GM12801 (cell line): Measurements from ENCODE around the gene GPRIN1.

Experiments
- CTCF ChIP-seq: IDR thresholded peaks from one replicate; pipeline ENCODE4 v1.5.1; 2011; ENCODE audit warnings: control low read depth; ENCODE audit not compliant: insufficient read length; ENCODE audit errors: extremely low read depth

The GPRIN1 gene

GRCh38 chr5:176579323-176579722 lies 30.6 kb downstream of the GPRIN1 start:
- no peak for TF ChIP-seq CTCF

DNA sequence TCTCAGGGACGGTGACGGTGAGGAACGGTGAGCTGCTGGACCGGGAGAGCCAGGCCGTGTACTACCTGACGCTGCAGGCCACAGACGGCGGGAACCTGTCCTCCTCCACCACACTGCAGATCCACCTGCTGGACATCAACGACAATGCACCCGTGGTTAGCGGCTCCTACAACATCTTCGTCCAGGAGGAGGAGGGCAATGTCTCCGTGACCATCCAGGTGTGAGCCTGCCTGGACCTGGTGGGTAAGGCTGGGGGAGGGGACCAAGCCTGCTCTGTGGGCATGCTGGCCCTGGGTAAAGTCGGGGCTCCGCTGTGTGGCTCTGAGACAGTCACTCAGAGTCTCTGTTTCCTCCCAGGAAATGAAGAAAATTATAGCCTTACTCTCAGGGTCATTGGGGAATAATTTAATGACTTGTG lies 31.6 kb downstream of the GPRIN1 start:
- no peak for TF ChIP-seq CTCF

DNA sequence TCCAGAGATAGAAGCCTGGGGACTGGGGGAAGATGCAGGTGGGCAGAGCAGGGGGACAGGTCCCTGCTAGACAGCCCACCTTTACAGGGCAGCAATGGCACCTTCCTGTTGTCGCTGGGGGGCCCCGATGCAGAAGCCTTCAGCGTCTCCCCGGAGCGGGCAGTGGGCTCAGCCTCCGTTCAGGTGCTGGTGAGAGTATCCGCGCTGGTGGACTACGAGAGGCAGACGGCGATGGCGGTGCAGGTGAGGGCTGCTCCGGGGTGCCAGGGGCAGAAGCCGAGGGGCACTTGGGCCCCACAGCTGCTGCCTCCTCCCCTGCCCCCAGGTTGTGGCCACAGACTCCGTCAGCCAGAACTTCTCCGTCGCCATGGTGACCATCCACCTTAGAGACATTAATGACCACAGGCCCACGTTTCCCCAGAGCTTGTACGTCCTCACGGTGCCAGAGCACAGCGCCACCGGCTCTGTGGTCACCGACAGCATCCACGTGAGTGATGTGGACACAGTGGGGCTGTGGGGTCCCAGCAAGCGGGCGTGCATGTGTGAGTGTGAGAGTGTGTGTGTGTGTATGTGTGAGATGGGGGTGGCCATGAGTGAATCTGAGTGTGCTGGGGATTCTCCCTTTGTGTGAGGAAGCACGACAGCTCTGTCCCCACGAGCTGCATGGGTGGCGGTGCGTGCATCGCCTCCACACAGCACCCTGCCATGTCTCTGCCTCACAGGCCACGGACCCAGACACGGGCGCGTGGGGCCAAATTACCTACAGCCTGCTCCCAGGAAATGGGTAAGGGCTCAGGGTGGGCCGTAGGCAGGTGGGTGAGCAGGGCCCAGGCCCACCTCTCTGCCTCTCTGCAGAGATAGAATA lies 32.4 kb downstream of the GPRIN1 start:
- no peak for TF ChIP-seq CTCF

DNA sequence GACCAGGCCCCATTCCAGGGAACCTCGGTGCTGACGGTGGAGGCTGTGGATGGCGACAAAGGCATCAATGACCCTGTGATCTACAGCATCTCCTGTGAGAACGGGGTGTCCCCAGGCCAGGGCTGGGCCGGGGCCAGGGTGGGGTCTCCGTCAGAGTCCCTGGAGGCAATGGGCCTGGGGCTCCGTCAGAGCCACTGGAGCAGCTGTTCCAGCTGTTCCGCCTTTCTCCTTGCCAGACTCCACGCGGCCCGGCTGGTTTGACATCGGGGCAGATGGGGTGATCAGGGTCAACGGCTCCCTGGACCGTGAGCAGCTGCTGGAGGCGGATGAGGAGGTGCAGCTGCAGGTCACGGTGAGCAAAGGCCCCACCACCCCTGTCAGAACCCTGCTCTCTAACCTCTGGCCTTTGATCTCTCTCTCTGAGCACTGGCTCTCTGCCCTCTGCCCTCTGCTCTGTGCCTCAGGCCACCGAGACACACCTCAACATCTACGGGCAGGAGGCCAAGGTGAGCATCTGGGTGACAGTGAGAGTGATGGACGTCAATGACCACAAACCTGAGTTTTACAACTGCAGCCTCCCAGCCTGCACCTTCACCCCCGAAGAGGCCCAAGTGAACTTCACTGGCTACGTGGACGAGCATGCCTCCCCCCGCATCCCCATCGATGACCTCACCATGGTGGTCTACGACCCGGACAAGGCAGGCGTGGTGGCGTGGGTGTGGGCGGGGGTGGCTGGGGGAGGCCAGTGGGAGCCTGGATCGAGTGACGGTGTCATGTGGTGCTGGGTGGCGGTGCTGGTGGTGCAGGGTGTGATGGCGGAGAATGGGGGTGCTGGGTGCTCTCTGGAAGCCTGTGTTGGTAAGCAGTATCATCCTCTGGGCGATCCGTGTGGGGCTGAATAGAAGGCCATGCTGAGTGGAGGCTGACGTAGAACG lies 34.2 kb downstream of the GPRIN1 start:
- TF ChIP-seq CTCF: no peak

- TF ChIP-seq CTCF: no peak
Measured at GRCh38 chr5:176575066-176575465, 34.9 kb downstream of the GPRIN1 start.

DNA sequence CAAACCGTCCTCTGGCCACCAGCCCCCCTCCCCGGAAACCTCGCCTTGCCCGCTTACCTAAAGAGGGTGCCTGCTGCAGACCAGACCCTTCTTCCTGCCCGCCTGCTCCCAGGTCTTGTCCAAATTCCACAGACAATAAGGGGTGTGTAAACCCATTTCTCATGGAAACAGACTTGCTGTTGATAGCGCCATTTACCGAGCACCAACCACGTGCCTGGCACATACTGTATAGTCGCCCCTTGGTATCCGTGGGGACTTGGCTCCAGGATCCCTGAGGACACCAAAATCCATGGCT lies 35.7 kb downstream of the GPRIN1 start:
- TF ChIP-seq CTCF: no peak

DNA sequence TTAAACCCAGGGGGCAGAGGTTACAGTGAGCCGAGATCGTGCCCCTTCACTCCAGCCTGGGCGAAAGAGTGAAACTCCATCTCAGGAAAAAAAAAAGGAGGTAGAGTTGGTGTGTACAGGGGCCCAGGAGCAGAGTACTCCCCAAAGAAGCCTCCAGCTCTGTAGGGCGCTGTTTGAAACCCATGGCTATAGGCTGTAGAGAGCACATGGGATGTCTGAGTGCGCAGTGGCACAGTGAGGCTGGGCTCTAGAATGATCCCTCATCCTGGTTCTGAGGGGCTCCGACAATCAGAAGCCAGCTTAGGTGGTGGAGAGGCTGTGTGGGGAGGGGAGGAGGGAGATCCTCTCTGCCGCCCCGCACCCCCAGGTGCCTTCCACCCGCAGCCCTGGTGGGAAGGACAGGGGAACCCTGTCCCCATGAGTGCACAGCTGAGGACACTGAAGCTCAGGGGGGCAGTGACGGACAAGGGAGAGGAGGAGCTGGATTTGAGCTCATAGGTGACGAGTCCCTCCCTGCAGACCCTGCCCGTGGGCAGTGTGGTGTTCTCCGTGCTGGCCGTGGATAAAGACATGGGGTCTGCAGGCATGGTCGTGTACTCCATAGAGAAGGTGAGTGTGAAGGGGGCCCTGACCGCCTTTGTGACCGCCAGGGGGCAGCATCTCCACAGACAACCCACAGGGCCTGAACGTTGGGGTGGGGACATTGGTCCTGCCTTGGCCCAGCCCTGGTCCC lies 36.2 kb downstream of the GPRIN1 start:
- no peak for TF ChIP-seq CTCF
